DMS53 (cell line): ENCODE data around the gene TBC1D32.
"Not testable (repeated sequence)": the region's sequence is repeated elsewhere in the genome, so short reads cannot be mapped to it uniquely, and the experiment has no call there.

ENCODE experiments used
- DNase-seq: peaks from one replicate; lab custom pipeline; 2025; lab: John Stamatoyannopoulos, UW

The TBC1D32 gene

GRCh38 chr6:121333196-121333595 is 1.1 kb downstream of the TBC1D32 start:
- peak; percentile 23 for DNase-seq

GRCh38 chr6:121330516-121330915 is 3.8 kb downstream of the TBC1D32 start:
- DNase-seq: no peak

GRCh38 chr6:121321282-121321681 is 13.0 kb downstream of the TBC1D32 start:
- DNase-seq: no peak

DNA sequence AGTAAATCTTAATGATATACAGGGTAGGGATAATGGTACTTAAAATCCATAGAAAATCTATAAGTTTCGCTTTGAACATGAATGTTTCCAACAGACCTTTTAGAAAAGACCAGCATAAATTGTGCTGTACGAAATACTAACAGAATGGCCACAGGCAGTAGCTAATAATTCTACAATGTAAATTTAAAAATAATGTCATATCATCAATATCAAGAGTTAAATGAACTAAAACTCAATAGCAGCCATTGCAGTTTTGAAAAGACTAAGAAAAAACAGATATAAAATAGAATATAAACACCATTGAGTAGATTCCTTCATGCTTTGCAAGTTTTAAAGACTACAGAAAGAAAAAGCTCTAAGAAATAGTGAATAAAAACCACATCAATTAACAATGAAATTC is 14.7 kb downstream of the TBC1D32 start:
- DNase-seq: no peak

GRCh38 chr6:121319112-121319553 is 15.1 kb downstream of the TBC1D32 start:
- no peak for DNase-seq

- no peak for DNase-seq
Measured at GRCh38 chr6:121314381-121315112, 19.7 kb downstream of the TBC1D32 start.

DNA sequence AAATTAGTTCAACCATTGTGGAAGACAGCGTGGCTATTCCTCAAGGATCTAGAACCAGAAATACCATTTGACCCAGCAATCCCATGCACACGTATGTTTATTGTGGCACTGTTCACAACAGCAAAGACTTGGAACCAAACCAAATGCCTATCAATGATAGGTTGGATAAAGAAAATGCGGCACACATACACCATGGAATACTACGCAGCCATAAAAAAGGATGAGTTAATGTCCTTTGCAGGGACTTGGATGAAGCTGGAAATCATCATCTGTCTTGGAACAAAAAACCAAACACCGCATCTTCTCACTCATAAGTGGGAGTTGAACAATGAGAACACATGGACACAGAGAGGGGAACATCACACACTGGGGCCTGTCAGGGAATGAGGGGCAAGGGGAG is 22.5 kb downstream of the TBC1D32 start:
- not testable (repeated sequence) for DNase-seq

DNA sequence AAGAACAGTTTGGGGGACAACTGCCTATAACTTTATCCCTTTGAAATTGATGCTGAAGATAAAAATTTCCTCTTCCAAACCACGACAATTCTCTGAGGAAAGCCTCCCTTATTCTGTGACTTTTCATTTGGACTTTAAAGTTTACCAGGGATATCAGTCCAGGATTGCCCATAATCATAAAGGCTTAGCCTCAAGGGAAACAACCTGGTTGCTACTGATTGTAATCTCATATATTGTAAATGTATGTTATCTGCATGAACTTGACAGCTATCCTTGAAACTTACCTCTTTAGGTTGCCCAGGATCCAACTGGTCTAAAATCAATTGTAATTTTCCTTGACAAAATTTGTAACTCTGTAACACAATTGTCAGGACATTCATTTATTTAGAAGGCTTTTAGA is 23.8 kb downstream of the TBC1D32 start:
- DNase-seq: no peak

DNA sequence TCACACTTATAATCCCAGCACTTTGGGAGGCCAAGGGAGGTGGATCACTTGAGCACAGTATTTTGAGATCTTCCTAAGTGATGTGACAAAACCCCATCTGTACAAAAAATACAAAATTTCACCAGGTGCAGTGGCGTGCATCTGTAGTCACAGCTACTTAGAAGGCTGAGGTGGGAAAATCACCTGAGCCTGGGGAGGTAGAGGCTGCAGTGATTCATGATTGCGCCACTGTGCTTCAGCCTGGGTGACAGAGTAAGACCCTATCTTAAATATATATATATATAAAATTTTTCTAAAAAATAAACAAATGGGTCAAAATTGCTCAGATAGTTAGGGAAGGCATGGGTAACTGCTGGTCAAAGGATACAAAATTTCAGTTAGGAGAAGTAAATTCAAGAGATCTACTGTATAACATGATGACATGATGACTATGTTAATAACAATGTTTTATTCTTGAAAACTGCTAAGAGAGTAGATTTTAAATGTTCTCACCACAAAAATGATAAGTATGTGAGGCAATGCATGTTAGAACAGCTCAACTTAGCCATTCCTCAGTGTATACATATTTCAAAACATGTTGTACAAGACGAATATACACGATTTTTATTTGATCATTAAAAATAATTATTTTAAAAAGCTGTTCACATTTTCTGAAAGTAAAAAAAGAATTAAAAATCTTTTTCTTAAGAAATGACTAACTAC is 24.4 kb downstream of the TBC1D32 start:
- DNase-seq: no peak

DNA sequence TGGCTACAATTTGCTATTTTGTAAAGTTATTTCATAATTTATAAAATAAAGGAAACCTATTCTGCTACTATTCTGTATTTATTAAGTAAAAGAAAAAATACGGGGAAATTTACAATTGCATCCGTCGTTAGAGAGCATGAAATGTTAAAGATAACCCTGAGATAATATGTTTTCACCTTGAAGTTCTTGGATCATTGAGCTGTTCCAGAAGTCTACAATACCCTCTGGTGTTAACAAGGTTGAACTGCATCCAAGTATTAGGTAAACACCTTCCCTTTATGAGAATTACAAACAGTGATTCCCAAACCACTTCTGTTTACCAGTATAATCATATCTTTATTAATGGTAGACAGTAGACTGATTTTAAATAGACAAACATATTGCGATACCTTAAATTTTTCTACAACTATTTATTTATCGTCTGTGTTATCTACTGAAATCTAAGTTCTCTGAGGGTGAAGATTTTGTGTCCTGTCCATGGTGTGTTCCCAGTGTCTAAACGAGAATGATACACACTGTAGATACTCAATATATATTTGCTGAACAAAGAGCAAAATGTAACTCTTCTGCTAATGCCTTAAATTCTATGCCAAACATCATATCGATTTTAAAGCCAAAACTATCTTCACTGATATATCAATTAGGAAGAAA is 28.2 kb downstream of the TBC1D32 start:
- peak; percentile 67 for DNase-seq

- DNase-seq: no peak
Measured at GRCh38 chr6:121302882-121303281, 31.4 kb downstream of the TBC1D32 start.

GRCh38 chr6:121301156-121301555 is 33.1 kb downstream of the TBC1D32 start:
- DNase-seq: not testable (repeated sequence)

GRCh38 chr6:121297694-121298093 is 36.6 kb downstream of the TBC1D32 start:
- no peak for DNase-seq

- DNase-seq: no peak
Measured at GRCh38 chr6:121285041-121285440, 49.2 kb downstream of the TBC1D32 start.

DNA sequence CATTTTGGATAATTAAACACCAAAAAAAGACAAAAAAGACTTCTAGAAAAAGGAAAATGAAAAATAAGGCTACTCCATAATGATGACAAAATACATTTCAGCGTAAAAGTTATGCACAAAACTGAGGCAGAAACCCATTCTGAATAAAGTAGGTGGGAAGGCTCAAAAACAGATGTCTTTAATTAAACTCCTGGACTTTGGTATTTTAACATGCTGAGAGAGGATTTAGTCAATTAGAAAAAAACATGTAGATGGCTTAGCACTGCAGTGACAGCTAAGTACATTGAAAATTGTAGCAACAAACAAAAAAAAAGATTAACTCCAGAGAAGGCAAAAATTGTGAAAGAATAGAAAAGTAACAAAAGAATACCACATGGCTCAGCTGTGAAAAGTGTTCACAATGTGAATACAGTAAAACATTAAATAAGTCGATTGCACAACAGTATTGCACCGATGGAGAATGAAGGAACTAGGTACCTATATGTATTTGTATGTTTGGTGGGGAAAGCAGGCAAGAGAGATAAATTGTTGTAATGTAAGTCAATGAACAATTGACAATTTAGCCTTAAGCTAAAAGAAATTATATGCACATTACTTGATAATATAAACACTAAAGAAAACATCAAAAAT is 59.5 kb downstream of the TBC1D32 start:
- no peak for DNase-seq

DNA sequence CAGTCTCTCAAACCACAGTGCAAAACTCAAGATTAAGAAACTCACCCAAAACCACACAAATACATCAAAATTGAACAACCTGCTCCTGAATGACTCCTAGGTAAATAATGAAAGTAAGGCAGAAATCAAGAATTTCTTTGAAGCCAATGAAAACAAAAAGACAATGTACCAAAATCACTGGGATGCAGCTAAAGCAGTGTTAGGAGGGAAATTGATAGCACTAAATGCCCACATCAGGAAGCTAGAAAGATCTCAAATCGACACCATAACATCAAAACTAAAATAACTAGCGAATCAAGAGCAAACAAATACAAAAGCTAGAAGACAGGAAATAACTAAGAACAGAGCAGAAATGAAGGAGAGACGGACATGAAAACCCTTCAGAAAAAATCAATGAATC is 70.5 kb downstream of the TBC1D32 start:
- no peak for DNase-seq

DNA sequence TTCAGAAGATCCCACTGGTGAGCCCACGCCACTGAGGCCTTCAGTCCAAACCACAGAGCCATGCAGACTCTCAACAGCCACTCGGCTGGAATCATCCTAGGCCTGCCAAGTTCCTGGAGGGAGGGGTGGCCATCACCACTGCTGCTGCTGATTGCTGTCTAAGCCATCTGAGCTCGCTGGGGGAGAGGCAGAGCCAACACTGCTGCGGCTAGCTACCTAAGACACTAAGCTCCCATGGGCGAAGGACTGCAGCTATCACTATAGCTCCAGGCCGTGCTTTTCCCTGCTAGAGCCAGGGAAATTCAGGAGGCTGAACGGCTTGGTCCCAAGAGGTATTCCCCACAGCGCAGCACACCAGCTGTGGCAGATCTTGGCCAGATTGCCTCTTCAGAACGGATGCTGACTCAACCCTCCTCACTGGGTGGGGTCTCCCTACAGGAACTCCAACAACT is 73.6 kb downstream of the TBC1D32 start:
- DNase-seq: no peak

GRCh38 chr6:121247386-121247785 is 86.9 kb downstream of the TBC1D32 start:
- no peak for DNase-seq

GRCh38 chr6:121242386-121242785 is 91.9 kb downstream of the TBC1D32 start:
- no peak for DNase-seq

- DNase-seq: no peak
Measured at GRCh38 chr6:121237859-121238258, 96.4 kb downstream of the TBC1D32 start.

DNA sequence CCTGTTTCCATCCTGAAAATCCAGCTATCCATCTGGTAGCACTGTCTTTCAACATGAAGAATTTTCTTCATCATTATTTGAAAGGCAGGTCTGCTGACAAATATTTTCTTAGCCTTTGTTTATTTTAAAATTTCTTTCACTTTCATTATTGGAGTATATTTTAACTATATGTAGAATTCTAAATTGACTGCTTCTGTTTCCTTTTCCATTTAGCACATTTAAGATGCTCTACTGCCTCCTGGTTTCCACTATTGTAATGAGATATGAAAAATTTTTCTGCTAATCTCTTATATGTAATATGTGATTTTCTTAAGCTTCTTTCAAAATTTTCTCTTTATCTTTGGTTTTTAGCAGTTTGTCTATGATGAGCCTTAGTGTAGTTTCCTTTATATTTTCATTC is 97.3 kb downstream of the TBC1D32 start:
- no peak for DNase-seq

DNA sequence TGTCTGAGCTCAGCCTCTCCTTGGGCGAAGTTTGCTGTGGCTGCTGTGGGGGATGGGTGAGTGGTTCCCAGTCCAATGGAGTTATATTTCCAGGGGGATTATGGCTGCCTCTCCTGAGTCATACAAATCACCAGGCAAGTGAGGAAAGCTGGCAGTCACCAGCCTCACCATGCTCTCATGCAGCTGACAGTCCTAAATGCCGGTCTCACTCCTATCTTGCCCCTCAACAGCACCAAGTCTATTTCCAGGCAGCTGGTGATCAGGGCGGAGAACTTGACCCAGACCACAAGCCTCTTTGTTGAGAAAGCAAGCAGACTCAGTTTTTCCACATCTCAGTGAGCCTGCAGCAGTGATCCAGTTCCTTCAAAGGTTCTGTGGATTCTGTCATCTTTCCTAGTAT is 98.9 kb downstream of the TBC1D32 start:
- no peak for DNase-seq

DNA sequence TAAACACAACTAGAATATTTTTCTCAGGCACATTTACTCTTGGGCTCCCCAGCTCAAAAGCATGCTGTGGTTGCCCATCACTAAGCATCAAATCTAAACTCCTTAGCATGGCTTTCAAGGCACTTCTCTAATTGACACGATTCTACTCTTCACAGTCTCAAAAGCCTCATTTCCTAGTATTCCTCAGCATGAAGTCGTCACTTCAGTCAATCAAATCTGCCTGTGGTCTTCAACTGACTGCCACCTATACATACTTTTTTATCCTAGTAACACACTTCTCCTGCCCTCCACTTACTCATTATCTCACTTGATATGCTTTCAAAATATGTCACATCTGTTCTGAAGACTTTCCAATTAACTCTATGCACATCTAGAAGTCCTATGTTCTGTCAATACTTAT is 110.3 kb downstream of the TBC1D32 start:
- no peak for DNase-seq
